ENCODE results near the gene KLHL21. TPM values are rescaled to one million over a fixed set of nuclear protein-coding genes. Genes with fewer than 3 reads are reported as not detected.

Gene KLHL21
- total and polyA plus RNA-seq, 9 of the 15 experiments (the other 6 are each of a cell fraction or from before 2014, with no cell fraction given): 2.1 to 42.1 (median 17.5) TPM

- Histone ChIP-seq H2AFZ (ENCODE audit: low read depth, low read length) (peak within 1 kb of the TSS; percentile 69; the same call in 1 of the 2 replicates), H3K27me3 (ENCODE audit: control insufficient read depth in 2 of 2, insufficient read depth in 2 of 2, low read length in 2 of 2) (no peaks in the 10 kb centered on the region), H3K4me2 (ENCODE audit: insufficient read depth, low read length) (peak within 1 kb of the TSS; percentile 94), H3K36me3 (ENCODE audit: control insufficient read depth, insufficient read depth, low read length) (peaks cover 80% of the 10 kb centered on the region), H3K9ac (ENCODE audit: insufficient read depth in 1 of 2, low read depth in 2 of 2, low read length in 2 of 2) (peak within 1 kb of the TSS; percentile 71 to 90), H3K4me1 (replicated peaks in 1 of 2; ENCODE audit: control insufficient read depth in 2 of 2, insufficient read depth in 2 of 2, low read length in 2 of 2) (peaks cover 12 to 47% of the 10 kb centered on the region in 2 experiments; a peak in 4 of 5 replicates), H3K9me3 (replicated peaks; ENCODE audit: control insufficient read depth, insufficient read depth, low read depth, low read length) (no peaks in the 10 kb centered on the region), H3K9me1 (ENCODE audit: control insufficient read depth, insufficient read depth, low read length) (peaks cover under 1% of the 10 kb centered on the region), H3K79me2 (ENCODE audit: control insufficient read depth, insufficient read depth, low read length) (peaks cover 58% of the 10 kb centered on the region), H3K27ac (ENCODE audit: extremely low read depth, low read depth, low read length) (peak within 1 kb of the TSS; percentile 74), H4K20me1 (replicated peaks; ENCODE audit: control insufficient read depth, insufficient read depth, low read length) (peaks cover 19% of the 10 kb centered on the region; the same call in 1 of the 2 replicates), H3K4me3 (peak within 1 kb of the TSS; percentile 91)
- FAIRE-seq (peak; percentile 98), ATAC-seq (peak; percentile 97), DNase-seq (ENCODE audit: extremely low read depth in 1 of 4, low spot score in 3 of 4) (peak; percentile 93 to 96 (median 94))
- in situ Hi-C loops (cut with MboI): no loop called here
- intact Hi-C loops (cut with micrococcal nuclease): no loop called here
- WGBS (ENCODE audit: insufficient coverage, low coverage, missing lambda C conversion rate): 1% methylated on average over 51 of the region's 73 CpGs
- ChIA-PET POLR2A (interaction anchor here (0.6 to 5.1 kb wide), 9 partner anchors 6 to 53 kb away, joined by 3 to 36 read pairs (median 3); no protein-coding TSS in a partner anchor), CTCF (ENCODE audit: low intra/inter-chr PET ratio) (interaction anchor here (1.1 kb wide), 1 partner anchor 138 kb away, joined by 6 read pairs; no protein-coding TSS in a partner anchor)
- BruUV-seq (replicated peaks): no TSS peak
- peak; percentile 63 to 68 for TF ChIP-seq MAZ (CRISPR knock-in tag; conservative IDR thresholded peaks at IDR 0.05 in 1 of 2, IDR thresholded peaks at IDR 0.05 in 1 of 2)
- no peak for TF ChIP-seq EP300 (IDR thresholded peaks at IDR 0.05; ENCODE audit: low read length)
- TF ChIP-seq SMC3 (conservative IDR thresholded peaks at IDR 0.05; ENCODE audit: insufficient read depth, low read depth, low read length): no peak
- TF ChIP-seq PTBP1 (IDR thresholded peaks at IDR 0.05; ENCODE audit: low read depth, low read length): no peak
- TF ChIP-seq NR2C2 (CRISPR knock-in tag; IDR thresholded peaks at IDR 0.05): no peak
- peak; percentile 77 for TF ChIP-seq NR2C2 (tag; IDR thresholded peaks at IDR 0.05)
- TF ChIP-seq MAX (CRISPR knock-in tag; IDR thresholded peaks at IDR 0.05): no peak; the same call in 1 of the 2 replicates
- no peak; the same call in 1 of the 2 replicates for TF ChIP-seq ARID3B (CRISPR knock-in tag; IDR thresholded peaks at IDR 0.05; ENCODE audit: borderline replicate concordance)
- TF ChIP-seq KDM5B (IDR thresholded peaks at IDR 0.05; ENCODE audit: insufficient replicate concordance, low read depth, low read length): peak; percentile 37
- TF ChIP-seq RBM39 (optimal IDR thresholded peaks at IDR 0.05; ENCODE audit: low read depth, low read length): no peak
- no peak for TF ChIP-seq ZNF586 (CRISPR knock-in tag; conservative IDR thresholded peaks at IDR 0.05)
- TF ChIP-seq TSC22D4 (tag; IDR thresholded peaks at IDR 0.05): no peak
- TF ChIP-seq IFI16 (CRISPR knock-in tag; IDR thresholded peaks at IDR 0.05): no peak
- TF ChIP-seq HBP1 (CRISPR knock-in tag; IDR thresholded peaks at IDR 0.05): 0 out of 2 replicates have a peak, but pooled peaks have one; percentile 37
- no peak for TF ChIP-seq ZC3H4 (CRISPR knock-in tag; IDR thresholded peaks at IDR 0.05; ENCODE audit: borderline replicate concordance)
- no peak for TF ChIP-seq HNRNPL (IDR thresholded peaks at IDR 0.05; ENCODE audit: low read depth, low read length)
- TF ChIP-seq ZNF239 (CRISPR knock-in tag; IDR thresholded peaks at IDR 0.05): no peak
- no peak for TF ChIP-seq TARDBP (IDR thresholded peaks at IDR 0.05)
Observed at GRCh38 chr1:6624710-6625583, 22.3 kb upstream of the KLHL21 start, which contains the start of gene THAP3. THAP3 (plus strand) TSS chr1:6624868; CDS start chr1:6625219, 351 bp downstream.
